Measurements from ENCODE around the gene CSNK1D.

GRCh38 chr17:82219753-82220709 lies 53.5 kb downstream of the CSNK1D start:
- TF ChIP-seq CTCF (IDR thresholded peaks at IDR 0.05; ENCODE audit: low read depth, low read length, poor library complexity, severe bottlenecking) (no peak), EZH2phosphoT487 (IDR thresholded peaks at IDR 0.05; ENCODE audit: borderline replicate concordance, low read length) (no peak)
